Endothelial cell of umbilical vein (primary cell): ENCODE data around the gene NES. TPM values are rescaled to one million over a fixed set of nuclear protein-coding genes. Genes with fewer than 3 reads are reported as not detected.

Experiments
- BruUV-seq: library from RNA; stranded (reverse); fragments of 400-500 nt; replicated peaks from 2 replicates; lab custom pipeline; 2021; lab: Mats Ljungman, UMichigan
- CTCF ChIA-PET: fragments of 300-600, 350-600 bp; sonication (Branson Sonifier 250); formaldehyde crosslinking; loops from one replicate; lab custom pipeline; 2021; ENCODE audit warnings: antibody characterized with exemption, inconsistent platforms; lab: Charles Lee
- POLR2A ChIA-PET: fragments of 300-600, 350-600 bp; sonication (Branson Sonifier 250); formaldehyde crosslinking; loops from one replicate; lab custom pipeline; 2021; ENCODE audit warnings: antibody characterized with exemption, inconsistent platforms; lab: Charles Lee
- DNase-seq: peaks from one replicate; pipeline ENCODE4 v3.0.0-alpha.2; 2011; ENCODE audit warnings: low read depth, low spot score
- FAIRE-seq: peaks from 2 replicates; lab custom pipeline; 2011; peaks lifted over from hg19 to GRCh38; lab: Jason Lieb, UNC
- H2AFZ ChIP-seq: 2 replicates; pipeline ENCODE4 v1.6.0; 2012; ENCODE audit warnings: low read depth, low read length, control low read depth, inconsistent platforms
- H3K27ac ChIP-seq: 2 replicates; pipeline ENCODE4 v1.5.1; 2011; ENCODE audit warnings: low read depth, mild to moderate bottlenecking, control low read depth, low read length, moderate library complexity; ENCODE audit not compliant: insufficient read depth
- H3K27me3 ChIP-seq, 2 experiments: 2 replicates each; pipeline versions ENCODE4 v1.6.0 to v1.6.1; 2011; ENCODE audit warnings: low read length in 2 of 2, mixed read lengths in 1 of 2; ENCODE audit not compliant: control insufficient read depth in 2 of 2, insufficient read depth in 2 of 2
- H3K36me3 ChIP-seq, 2 experiments: 2 replicates in 1 of 2; 3 replicates in 1 of 2; pipeline ENCODE4 v1.5.1; 2011; ENCODE audit warnings: low read length in 2 of 2, mild to moderate bottlenecking in 1 of 2, moderate library complexity in 1 of 2; ENCODE audit not compliant: control insufficient read depth in 2 of 2, insufficient read depth in 2 of 2; ENCODE audit errors: extremely low read depth in 1 of 2
- H3K4me1 ChIP-seq: 3 replicates; pipeline ENCODE4 v1.5.1; 2011; ENCODE audit warnings: mild to moderate bottlenecking, low read length; ENCODE audit not compliant: control insufficient read depth, insufficient read depth; ENCODE audit errors: extremely low read depth
- H3K4me2 ChIP-seq: 2 replicates; pipeline ENCODE4 v1.6.1; 2011; ENCODE audit warnings: low read length, control low read depth, mixed read lengths; ENCODE audit not compliant: insufficient read depth
- H3K4me3 ChIP-seq, 3 experiments: fragments of 200-600 bp in 1 of 3; sonication (generic), shearing (Covaris generic) in 1 of 3; replicated peaks in 1 of 3; 2 replicates each; pipeline ENCODE4 v1.5.1; 2011 to 2016; ENCODE audit warnings: control low read depth in 3 of 3, low read length in 3 of 3, mild to moderate bottlenecking in 2 of 3, inconsistent platforms in 1 of 3, low read depth in 1 of 3, moderate library complexity in 1 of 3; ENCODE audit not compliant: insufficient read depth in 1 of 3
- H3K79me2 ChIP-seq: 2 replicates; pipeline ENCODE4 v1.6.0; 2012; ENCODE audit warnings: low read length, inconsistent platforms; ENCODE audit not compliant: control insufficient read depth, insufficient read depth
- H3K9ac ChIP-seq: replicated peaks from 2 replicates; pipeline ENCODE3; 2011; ENCODE audit warnings: low read length, control low read depth; ENCODE audit not compliant: insufficient read depth; ENCODE audit errors: extremely low read depth
- H3K9me1 ChIP-seq: replicated peaks from 3 replicates; pipeline ENCODE4 v1.6.0; 2011; ENCODE audit warnings: mild to moderate bottlenecking, low read length; ENCODE audit not compliant: control insufficient read depth, insufficient read depth; ENCODE audit errors: extremely low read depth
- H3K9me3 ChIP-seq: replicated peaks from 2 replicates; pipeline ENCODE4 v1.5.1; 2012; ENCODE audit warnings: low read length, inconsistent platforms; ENCODE audit not compliant: control insufficient read depth, insufficient read depth
- H4K20me1 ChIP-seq: replicated peaks from 2 replicates; pipeline ENCODE3; 2011; ENCODE audit warnings: mild to moderate bottlenecking, low read length; ENCODE audit not compliant: control insufficient read depth, insufficient read depth; ENCODE audit errors: extremely low read depth
- CTCF ChIP-seq, 2 donors: IDR thresholded peaks; 1 replicate in 1 of 2; 2 replicates in 1 of 2; pipeline ENCODE4 v1.5.1; 2011; ENCODE audit warnings: low read length in 2 of 2, mild to moderate bottlenecking in 2 of 2, moderate library complexity in 2 of 2, control low read depth in 1 of 2, inconsistent platforms in 1 of 2, low read depth in 1 of 2; ENCODE audit not compliant: insufficient read depth in 1 of 2; ENCODE audit errors: extremely low read depth in 1 of 2
- EZH2 ChIP-seq: IDR thresholded peaks from 2 replicates; pipeline ENCODE4 v1.6.1; 2012; ENCODE audit warnings: borderline replicate concordance, low read depth, mild to moderate bottlenecking, moderate library complexity, low read length, inconsistent platforms; ENCODE audit not compliant: severe bottlenecking
- FOS ChIP-seq: IDR thresholded peaks from 2 replicates; pipeline ENCODE4 v1.6.1; 2011; ENCODE audit warnings: mild to moderate bottlenecking, low read length, moderate library complexity, borderline replicate concordance; ENCODE audit not compliant: insufficient read depth
- GATA2 ChIP-seq: IDR thresholded peaks from 2 replicates; pipeline ENCODE4 v1.7.0; 2011; ENCODE audit warnings: low read depth, mild to moderate bottlenecking, moderate library complexity, mixed read lengths, low read length; ENCODE audit not compliant: insufficient read length, insufficient read depth
- JUN ChIP-seq: IDR thresholded peaks from 2 replicates; pipeline ENCODE4 v1.6.1; 2011; ENCODE audit warnings: borderline replicate concordance, low read depth; ENCODE audit not compliant: insufficient read length, insufficient read depth
- MAX ChIP-seq: IDR thresholded peaks from 2 replicates; pipeline ENCODE4 v1.6.1; 2011; ENCODE audit not compliant: insufficient read depth, insufficient read length
- MYC ChIP-seq: IDR thresholded peaks from one replicate; pipeline ENCODE4 v1.6.1; 2011; ENCODE audit warnings: mild to moderate bottlenecking, low read depth, low read length
- POLR2A ChIP-seq: IDR thresholded peaks from 2 replicates; pipeline ENCODE4 v1.6.1; 2012; ENCODE audit warnings: low read depth, mild to moderate bottlenecking, control low read depth, low read length
- POLR2AphosphoS5 ChIP-seq: IDR thresholded peaks from 2 replicates; pipeline ENCODE4 v1.6.1; 2012; ENCODE audit warnings: low read depth, mild to moderate bottlenecking, control low read depth, low read length, moderate library complexity; ENCODE audit not compliant: insufficient read depth
- dilution Hi-C: fragments of 300-500 bp; cut with MboI; formaldehyde crosslinking; loops from one replicate; pipeline ENCODE4 v1.15.0; 2019; ENCODE audit warnings: low sequenced_read_pairs; ENCODE audit not compliant: extremely low pct_ligation_motif_present
- intact Hi-C: fragments of 100-400 bp; cut with micrococcal nuclease; formaldehyde crosslinking; loops from one replicate; pipeline ENCODE4 v1.10.0; 2022
- polyA plus RNA-seq, 4 experiments: library from polyadenylated mRNA; depleted of rRNA in 3 of 4; stranded (reverse) in 3 of 4; unstranded in 1 of 4; fragments of >200 nt; gene quantifications; 2 replicates each; pipeline versions ENCODE4 v1.2.1 to v1.2.3, GENCODE V29; 2011 to 2012; ENCODE audit warnings: missing spikeins in 1 of 4
- total RNA-seq: library from RNA; stranded (reverse); gene quantifications from 2 replicates; pipeline ENCODE4 v1.2.3, GENCODE V29; 2021

The NES gene
- total and polyA plus RNA-seq, 2 donors (not counting 3 experiments of a cell fraction or from before 2014, with no cell fraction given), result 19.4 to 274 TPM

- FAIRE-seq, result no peak
- H2AFZ ChIP-seq, result no peak overlapping the region
- no peaks in the 10 kb centered on the region for H3K36me3 ChIP-seq
- no peaks in the 10 kb centered on the region for H3K4me1 ChIP-seq
- no TSS peak for BruUV-seq
- H3K79me2 ChIP-seq, result no peaks in the 10 kb centered on the region
- no peak overlapping the region for H3K9ac ChIP-seq
- peaks cover 12 to 20% of the 10 kb centered on the region in 2 experiments for H3K27me3 ChIP-seq
- TF ChIP-seq JUN (no peak), MAX (no peak), MYC (no peak), FOS (no peak), EZH2 (no peak), POLR2A (no peak), CTCF (IDR thresholded peaks at IDR 0.05; ENCODE audit: extremely low read depth in 1 of 2, insufficient read depth in 1 of 2, low read depth in 1 of 2, low read length in 2 of 2) (no peak), GATA2 (no peak), POLR2AphosphoS5 (no peak)
- no peak for DNase-seq
- POLR2A ChIA-PET, result interaction anchor here (1.1 kb wide), 1 partner anchor 35 kb away, joined by 6 read pairs; no protein-coding TSS in a partner anchor
- H4K20me1 ChIP-seq, result no peaks in the 10 kb centered on the region
- no peaks in the 10 kb centered on the region for H3K9me3 ChIP-seq
- H3K4me3 ChIP-seq, result no peak overlapping the region
- dilution Hi-C loops (no loop called here), intact Hi-C loops (no loop called here)
- H3K4me2 ChIP-seq, result no peak overlapping the region
- CTCF ChIA-PET, result interaction anchor here (0.8 to 16.7 kb wide), 24 partner anchors 13 to 238 kb away, joined by 3 to 546 read pairs (median 15); partner anchors contain the start of genes CRABP2, HAPLN2, INSRR and ISG20L2
- no peak overlapping the region for H3K27ac ChIP-seq
- no peaks in the 10 kb centered on the region for H3K9me1 ChIP-seq
Observed at GRCh38 chr1:156690675-156691036, 13.4 kb upstream of the NES start.
